Measurements from ENCODE around the gene CAPN7. TPM values are rescaled to one million over a fixed set of nuclear protein-coding genes. Genes with fewer than 3 reads are reported as not detected.
A peak's percentile ranks its signal among the peaks of the same experiment; 100 is the strongest.

CAPN7 gene
- total and polyA plus RNA-seq, 2 donors (not counting 1 experiment from before 2014, with no cell fraction given), result 25.9 to 38.0 TPM

DNA sequence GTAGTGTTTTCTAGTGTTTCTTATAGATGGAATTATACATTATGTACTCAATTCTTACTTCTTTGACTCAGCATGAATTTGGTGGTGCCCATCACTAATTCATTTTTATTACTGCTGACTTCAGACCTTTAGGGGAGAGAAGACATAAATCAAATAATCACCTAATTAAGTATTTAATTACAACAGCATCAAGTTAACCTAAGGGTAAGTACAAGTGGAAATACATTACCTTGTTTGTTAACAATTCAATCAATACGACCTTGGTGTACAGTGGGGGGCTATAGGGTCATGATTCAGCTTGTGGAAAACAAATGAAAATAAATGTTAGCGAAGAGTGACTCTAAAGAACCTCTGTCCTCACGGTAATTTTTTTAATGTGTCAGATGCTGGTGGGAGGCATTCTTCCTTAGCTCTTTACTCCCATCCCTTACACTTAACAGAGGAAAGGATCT is 538 bp upstream of the CAPN7 start:
- peak overlapping the region; percentile 87 for H2AFZ ChIP-seq (ENCODE audit: low read length)
- peak overlapping the region; percentile 43 for H3K27ac ChIP-seq (ENCODE audit: insufficient read depth, low read length)
- H3K4me1 ChIP-seq (ENCODE audit: control insufficient read depth, extremely low read depth, insufficient read depth, low read length), result peaks cover 3% of the 10 kb centered on the region
- peaks cover 2% of the 10 kb centered on the region for H4K20me1 ChIP-seq (ENCODE audit: control insufficient read depth, extremely low read depth, insufficient read depth, low read length)
- no peak for TF ChIP-seq EZH2 (IDR thresholded peaks at IDR 0.05; ENCODE audit: low read length, missing control alignments)
- no peak for TF ChIP-seq CTCF (conservative IDR thresholded peaks at IDR 0.05 in 1 of 2, IDR thresholded peaks at IDR 0.05 in 1 of 2; ENCODE audit: low read depth in 1 of 2, low read length in 2 of 2)
- H3K27me3 ChIP-seq (ENCODE audit: control insufficient read depth, insufficient read depth, low read length), result no peaks in the 10 kb centered on the region
- DNase-seq (ENCODE audit: low read depth in 2 of 2), result peak in 1 of 2 donors; percentile 1
- H3K4me2 ChIP-seq (ENCODE audit: extremely low read depth, insufficient read depth, low read length), result peak overlapping the region; percentile 90
- peak overlapping the region; percentile 92 for H3K9ac ChIP-seq (ENCODE audit: insufficient read depth, low read length)
- no peaks in the 10 kb centered on the region for H3K9me3 ChIP-seq (ENCODE audit: control insufficient read depth, insufficient read depth, low read depth, low read length)
- H3K79me2 ChIP-seq (ENCODE audit: control insufficient read depth, insufficient read depth, low read length), result peaks cover 40% of the 10 kb centered on the region
- H3K36me3 ChIP-seq (ENCODE audit: control insufficient read depth, insufficient read depth, low read length), result no peaks in the 10 kb centered on the region
- H3K4me3 ChIP-seq (replicated peaks in 1 of 4; ENCODE audit: control extremely low read depth in 1 of 4, insufficient read depth in 1 of 4, low read depth in 3 of 4, low read length in 4 of 4), result peak overlapping the region; percentile 50 to 94 (median 72)

- H3K4me3 ChIP-seq (replicated peaks in 1 of 4; ENCODE audit: control extremely low read depth in 1 of 4, insufficient read depth in 1 of 4, low read depth in 3 of 4, low read length in 4 of 4), result peak overlapping the region; percentile 91 to 94 (median 92)
- TF ChIP-seq CTCF (conservative IDR thresholded peaks at IDR 0.05 in 1 of 2, IDR thresholded peaks at IDR 0.05 in 1 of 2; ENCODE audit: low read depth in 1 of 2, low read length in 2 of 2) (no peak), EZH2 (IDR thresholded peaks at IDR 0.05; ENCODE audit: low read length, missing control alignments) (no peak)
- peaks cover 3% of the 10 kb centered on the region for H3K4me1 ChIP-seq (ENCODE audit: control insufficient read depth, extremely low read depth, insufficient read depth, low read length)
- H2AFZ ChIP-seq (ENCODE audit: low read length), result peak overlapping the region; percentile 42
- peak; percentile 47 to 51 for DNase-seq (ENCODE audit: low read depth in 2 of 2)
- H4K20me1 ChIP-seq (ENCODE audit: control insufficient read depth, extremely low read depth, insufficient read depth, low read length), result peaks cover 2% of the 10 kb centered on the region
- peak overlapping the region; percentile 90 for H3K4me2 ChIP-seq (ENCODE audit: extremely low read depth, insufficient read depth, low read length)
- H3K9me3 ChIP-seq (ENCODE audit: control insufficient read depth, insufficient read depth, low read depth, low read length), result no peaks in the 10 kb centered on the region
- no peaks in the 10 kb centered on the region for H3K27me3 ChIP-seq (ENCODE audit: control insufficient read depth, insufficient read depth, low read length)
- peaks cover 45% of the 10 kb centered on the region for H3K79me2 ChIP-seq (ENCODE audit: control insufficient read depth, insufficient read depth, low read length)
- H3K27ac ChIP-seq (ENCODE audit: insufficient read depth, low read length), result peak overlapping the region; percentile 87
- peak overlapping the region; percentile 92 for H3K9ac ChIP-seq (ENCODE audit: insufficient read depth, low read length)
- H3K36me3 ChIP-seq (ENCODE audit: control insufficient read depth, insufficient read depth, low read length), result no peaks in the 10 kb centered on the region
Observed at GRCh38 chr3:15206662-15207576, 873 bp downstream of the CAPN7 start.

DNA sequence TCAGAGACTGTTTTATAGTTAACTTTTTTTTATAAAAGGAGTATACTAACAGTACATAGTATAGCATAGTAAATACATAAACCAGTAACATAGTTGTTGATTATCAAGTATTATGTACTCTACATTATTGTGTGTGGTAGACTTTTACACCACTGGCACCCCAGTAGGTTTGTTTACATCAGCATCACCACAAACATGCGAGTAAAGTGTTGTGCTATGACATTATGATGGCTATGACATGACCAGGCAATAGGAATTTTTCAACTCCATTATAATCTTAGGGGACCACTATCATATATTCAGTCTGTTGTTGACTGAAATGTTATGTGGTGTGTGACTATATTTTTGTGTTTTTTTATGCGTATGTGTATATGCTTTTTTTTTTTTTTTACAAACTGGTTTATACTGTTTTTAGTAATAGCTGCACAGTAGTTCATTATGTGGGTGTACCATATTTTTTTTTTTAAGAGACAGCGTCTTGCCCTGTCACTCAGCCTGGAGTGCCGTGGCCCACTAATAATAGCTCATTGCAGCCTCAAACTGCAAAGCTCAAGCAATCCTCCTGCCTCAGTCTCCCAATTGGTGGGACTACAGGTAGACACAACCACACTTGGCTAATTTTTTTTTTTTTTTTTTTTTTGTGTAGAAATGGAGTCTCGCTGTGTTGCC is 1.9 kb downstream of the CAPN7 start:
- Histone ChIP-seq H4K20me1 (ENCODE audit: control insufficient read depth, extremely low read depth, insufficient read depth, low read length) (peaks cover 2% of the 10 kb centered on the region), H3K79me2 (ENCODE audit: control insufficient read depth, insufficient read depth, low read length) (peaks cover 45% of the 10 kb centered on the region)
- TF ChIP-seq CTCF (conservative IDR thresholded peaks at IDR 0.05 in 1 of 2, IDR thresholded peaks at IDR 0.05 in 1 of 2; ENCODE audit: low read depth in 1 of 2, low read length in 2 of 2), result no peak
- no peak for TF ChIP-seq EZH2 (IDR thresholded peaks at IDR 0.05; ENCODE audit: low read length, missing control alignments)

More for the DNA sequence above, 1.9 kb downstream of the CAPN7 start:
- Histone ChIP-seq H2AFZ (ENCODE audit: low read length) (no peak overlapping the region), H3K4me1 (ENCODE audit: control insufficient read depth, extremely low read depth, insufficient read depth, low read length) (peaks cover 2% of the 10 kb centered on the region), H3K27ac (ENCODE audit: insufficient read depth, low read length) (no peak overlapping the region), H3K9me3 (ENCODE audit: control insufficient read depth, insufficient read depth, low read depth, low read length) (no peaks in the 10 kb centered on the region), H3K4me3 (replicated peaks in 1 of 4; ENCODE audit: control extremely low read depth in 1 of 4, insufficient read depth in 1 of 4, low read depth in 3 of 4, low read length in 4 of 4) (peak overlapping the region; percentile 91 to 94 (median 92)), H3K9ac (ENCODE audit: insufficient read depth, low read length) (no peak overlapping the region), H3K36me3 (ENCODE audit: control insufficient read depth, insufficient read depth, low read length) (no peaks in the 10 kb centered on the region), H3K27me3 (ENCODE audit: control insufficient read depth, insufficient read depth, low read length) (no peaks in the 10 kb centered on the region), H3K4me2 (ENCODE audit: extremely low read depth, insufficient read depth, low read length) (peak overlapping the region; percentile 90)
- peak; percentile 5 to 12 for DNase-seq (ENCODE audit: low read depth in 2 of 2)

Measured in fibroblast of lung (primary cell).